H1 (cell line): Measurements from ENCODE around the gene BEAN1. TPM values are rescaled to one million over a fixed set of nuclear protein-coding genes. Genes with fewer than 3 reads are reported as not detected.

ENCODE experiments used
- CTCF ChIA-PET: fragments of 300-600 bp; sonication (Branson Sonifier 250); formaldehyde crosslinking; loops from one replicate; lab custom pipeline; 2021; ENCODE audit not compliant: partially characterized antibody; lab: Charles Lee
- POLR2A ChIA-PET: fragments of 300-600 bp; sonication (Branson Sonifier 250); formaldehyde crosslinking; loops from one replicate; lab custom pipeline; 2021; ENCODE audit warnings: inconsistent platforms; ENCODE audit not compliant: partially characterized antibody; lab: Charles Lee
- DNase-seq, 2 experiments: peaks; one replicate each; pipeline versions ENCODE4 v3.0.0 to v3.0.0-alpha.2; 2010 to 2022; ENCODE audit warnings: low spot score in 2 of 2, low read depth in 1 of 2, mixed read lengths in 1 of 2
- FAIRE-seq: peaks from 2 replicates; lab custom pipeline; 2011; peaks lifted over from hg19 to GRCh38; lab: Jason Lieb, UNC
- H2AFZ ChIP-seq: 2 replicates; pipeline ENCODE4 v1.8.1; 2012; ENCODE audit warnings: low read length, inconsistent platforms
- H2AK5ac ChIP-seq: 2 replicates; pipeline ENCODE4 v1.6.1; 2013; ENCODE audit warnings: low read depth, low read length
- H2BK120ac ChIP-seq: replicated peaks from 2 replicates; pipeline ENCODE3; 2013; ENCODE audit warnings: low read depth, low read length, inconsistent platforms
- H2BK12ac ChIP-seq: 2 replicates; pipeline ENCODE4 v1.6.1; 2013; ENCODE audit warnings: low read depth, low read length
- H2BK15ac ChIP-seq: 2 replicates; pipeline ENCODE4 v1.6.1; 2013; ENCODE audit warnings: low read length
- H2BK20ac ChIP-seq: 2 replicates; pipeline ENCODE4 v1.6.1; 2013; ENCODE audit warnings: low read length
- H2BK5ac ChIP-seq: 2 replicates; pipeline ENCODE4 v1.6.1; 2013; ENCODE audit warnings: low read depth, low read length
- H3K14ac ChIP-seq: 2 replicates; pipeline ENCODE4 v1.6.1; 2013; ENCODE audit warnings: inconsistent platforms; ENCODE audit not compliant: insufficient read length
- H3K18ac ChIP-seq: 2 replicates; pipeline ENCODE4 v1.6.1; 2013; ENCODE audit warnings: low read length; ENCODE audit errors: extremely low read depth
- H3K23ac ChIP-seq: 2 replicates; pipeline ENCODE4 v1.6.1; 2013; ENCODE audit warnings: inconsistent platforms; ENCODE audit not compliant: insufficient read length
- H3K23me2 ChIP-seq: 2 replicates; pipeline ENCODE4 v1.6.1; 2013; ENCODE audit warnings: low read depth, low read length
- H3K27ac ChIP-seq: 2 replicates; pipeline ENCODE4 v1.6.1; 2011; ENCODE audit warnings: low read depth, low read length, inconsistent platforms
- H3K27me3 ChIP-seq, 4 experiments: replicated peaks in 1 of 4; 1 replicate in 1 of 4; 2 replicates in 3 of 4; pipeline versions ENCODE4 v1.6.1 to v1.8.1; 2011 to 2013; ENCODE audit warnings: low read length in 3 of 4, mild to moderate bottlenecking in 3 of 4, inconsistent platforms in 2 of 4, mixed read lengths in 2 of 4, moderate library complexity in 1 of 4; ENCODE audit not compliant: control insufficient read depth in 3 of 4, insufficient read depth in 3 of 4; ENCODE audit errors: extremely low read depth in 1 of 4
- H3K36me3 ChIP-seq, 4 experiments: 2 replicates each; pipeline versions ENCODE4 v1.6.1 to v1.8.1; 2011 to 2013; ENCODE audit warnings: mild to moderate bottlenecking in 4 of 4, low read length in 3 of 4, moderate library complexity in 2 of 4, control low read depth in 1 of 4, inconsistent platforms in 1 of 4; ENCODE audit not compliant: insufficient read depth in 4 of 4, control insufficient read depth in 2 of 4
- H3K4ac ChIP-seq: replicated peaks from 2 replicates; pipeline ENCODE3; 2013; ENCODE audit warnings: low read length, low read depth, mixed read lengths, inconsistent platforms; ENCODE audit not compliant: insufficient read length
- H3K4me1 ChIP-seq, 4 experiments: replicated peaks in 1 of 4; 1 replicate in 1 of 4; 2 replicates in 3 of 4; pipeline versions ENCODE4 v1.6.1 to v1.8.1; 2011 to 2013; ENCODE audit warnings: low read length in 3 of 4, inconsistent platforms in 2 of 4, mixed read lengths in 1 of 4; ENCODE audit not compliant: insufficient read depth in 4 of 4, control insufficient read depth in 3 of 4
- H3K4me2 ChIP-seq, 2 experiments: 2 replicates each; pipeline versions ENCODE4 v1.6.1 to v1.8.1; 2011 to 2013; ENCODE audit warnings: low read depth in 2 of 2, low read length in 2 of 2, control low read depth in 1 of 2, inconsistent platforms in 1 of 2, mild to moderate bottlenecking in 1 of 2; ENCODE audit not compliant: insufficient read depth in 1 of 2
- H3K4me3 ChIP-seq, 4 experiments: fragments of 200-600, 300-600 bp in 1 of 4; sonication (generic), shearing (Covaris generic), sonication (Bioruptor Twin) in 1 of 4; 2 replicates each; pipeline versions ENCODE4 v1.5.1 to v1.8.1; 2011 to 2016; ENCODE audit warnings: low read length in 4 of 4, low read depth in 3 of 4, control low read depth in 2 of 4, inconsistent platforms in 2 of 4, mild to moderate bottlenecking in 2 of 4, mixed read lengths in 1 of 4, moderate library complexity in 1 of 4; ENCODE audit not compliant: insufficient read depth in 2 of 4; ENCODE audit errors: extremely low read depth in 1 of 4
- H3K56ac ChIP-seq: replicated peaks from 2 replicates; pipeline ENCODE3; 2013; ENCODE audit warnings: low read depth, mild to moderate bottlenecking, mixed read lengths, low read length, inconsistent platforms; ENCODE audit not compliant: insufficient read length
- H3K79me1 ChIP-seq: 2 replicates; pipeline ENCODE4 v1.6.1; 2013; ENCODE audit warnings: low read depth, low read length, control low read depth
- H3K79me2 ChIP-seq, 2 experiments: 2 replicates each; pipeline versions ENCODE4 v1.6.1 to v1.8.1; 2012 to 2013; ENCODE audit warnings: low read length in 2 of 2, mild to moderate bottlenecking in 2 of 2, inconsistent platforms in 1 of 2; ENCODE audit not compliant: insufficient read depth in 2 of 2, control insufficient read depth in 1 of 2
- H3K9ac ChIP-seq, 4 experiments: replicated peaks in 1 of 4; 1 replicate in 1 of 4; 2 replicates in 3 of 4; pipeline versions ENCODE4 v1.6.1 to v1.8.1; 2011 to 2013; ENCODE audit warnings: low read depth in 3 of 4, low read length in 3 of 4, control low read depth in 2 of 4, mild to moderate bottlenecking in 2 of 4, moderate library complexity in 2 of 4, inconsistent platforms in 1 of 4; ENCODE audit errors: extremely low read depth in 1 of 4
- H3K9me3 ChIP-seq, 2 experiments: 2 replicates each; pipeline versions ENCODE4 v1.6.1 to v1.8.1; 2012 to 2013; ENCODE audit warnings: mild to moderate bottlenecking in 2 of 2, moderate library complexity in 2 of 2, control low read depth in 1 of 2, inconsistent platforms in 1 of 2, low read depth in 1 of 2, low read length in 1 of 2, mixed read lengths in 1 of 2; ENCODE audit not compliant: insufficient read depth in 2 of 2
- H4K20me1 ChIP-seq, 2 experiments: replicated peaks in 1 of 2; 2 replicates each; pipeline versions ENCODE3 to v1.8.1; 2011 to 2013; ENCODE audit warnings: inconsistent platforms in 2 of 2, low read length in 2 of 2, mild to moderate bottlenecking in 1 of 2; ENCODE audit not compliant: insufficient read depth in 2 of 2, control insufficient read depth in 1 of 2
- H4K5ac ChIP-seq: 2 replicates; pipeline ENCODE4 v1.6.1; 2013; ENCODE audit warnings: low read length, low read depth, mixed read lengths, inconsistent platforms; ENCODE audit not compliant: insufficient read length
- H4K8ac ChIP-seq: 2 replicates; pipeline ENCODE4 v1.8.0; 2013; ENCODE audit warnings: mild to moderate bottlenecking, moderate library complexity, low read length, inconsistent platforms; ENCODE audit not compliant: insufficient read depth; ENCODE audit errors: extremely low read depth
- H4K91ac ChIP-seq: replicated peaks from 2 replicates; pipeline ENCODE3; 2013; ENCODE audit warnings: low read length, mixed read lengths, inconsistent platforms; ENCODE audit not compliant: insufficient read length
- ASH2L ChIP-seq: fragments of 200-600, 300-600 bp; sonication (generic); IDR thresholded peaks from one replicate; pipeline ENCODE4 v1.7.1; 2017; ENCODE audit warnings: low read length
- ATF3 ChIP-seq: IDR thresholded peaks from 2 replicates; pipeline ENCODE4 v1.6.1; 2011; ENCODE audit warnings: low read depth, mild to moderate bottlenecking, low read length; ENCODE audit not compliant: insufficient read depth
- BRCA1 ChIP-seq: IDR thresholded peaks from 2 replicates; pipeline ENCODE4 v1.6.1; 2012; ENCODE audit warnings: low read depth, low read length, improper control_type of control experiment
- CTCF ChIP-seq, 3 experiments: IDR thresholded peaks; 1 replicate in 2 of 3; 2 replicates in 1 of 3; pipeline versions ENCODE4 v1.5.1 to v1.6.1; 2011; ENCODE audit warnings: low read length in 3 of 3, mild to moderate bottlenecking in 3 of 3, inconsistent platforms in 2 of 3, low read depth in 1 of 3, moderate library complexity in 1 of 3; ENCODE audit not compliant: insufficient read depth in 1 of 3; ENCODE audit errors: control extremely low read depth in 1 of 3
- GTF2F1 ChIP-seq: IDR thresholded peaks from 2 replicates; pipeline ENCODE4 v1.6.1; 2012; ENCODE audit warnings: low read depth, low read length, improper control_type of control experiment, borderline replicate concordance
- HDAC2 ChIP-seq, 2 experiments: fragments of 300-600 bp in 1 of 2; sonication (generic) in 1 of 2; IDR thresholded peaks; 2 replicates each; pipeline ENCODE4 v1.6.1; 2011 to 2012; ENCODE audit warnings: low read depth in 2 of 2, low read length in 2 of 2, mild to moderate bottlenecking in 2 of 2, moderate library complexity in 2 of 2, borderline replicate concordance in 1 of 2, inconsistent platforms in 1 of 2
- MAFK ChIP-seq: IDR thresholded peaks from 2 replicates; pipeline ENCODE4 v1.6.1; 2012; ENCODE audit warnings: low read depth, mild to moderate bottlenecking, improper control_type of control experiment, low read length
- SRF ChIP-seq: IDR thresholded peaks from 2 replicates; pipeline ENCODE4 v1.6.1; 2011; ENCODE audit warnings: mild to moderate bottlenecking, low read depth, low read length, moderate library complexity
- SUZ12 ChIP-seq: fragments of 200-600 bp; sonication (generic); IDR thresholded peaks from 2 replicates; pipeline ENCODE4 v1.6.1; 2012; ENCODE audit warnings: mild to moderate bottlenecking, inconsistent platforms, low read length, moderate library complexity, mixed read lengths
- TBP ChIP-seq: IDR thresholded peaks from 2 replicates; pipeline ENCODE4 v1.6.1; 2011; ENCODE audit warnings: low read depth, low read length, improper control_type of control experiment
- TEAD4 ChIP-seq: IDR thresholded peaks from 2 replicates; pipeline ENCODE4 v1.6.1; 2012; ENCODE audit warnings: low read depth, low read length, inconsistent platforms, mixed read lengths
- YY1 ChIP-seq: IDR thresholded peaks from 2 replicates; pipeline ENCODE4 v1.6.1; 2011; ENCODE audit warnings: low read depth, mild to moderate bottlenecking, low read length
- WGBS, 2 experiments: shearing (Covaris generic) in 1 of 2; methylation state at CpG; one replicate each; pipeline versions ENCODE4 v1.1.6 to v1.1.7; 2013 to 2015; ENCODE audit warnings: low lambda C conversion rate in 2 of 2, mixed read lengths in 2 of 2, inconsistent platforms in 1 of 2, low coverage in 1 of 2, missing lambda C conversion rate in 1 of 2; ENCODE audit not compliant: insufficient replicate concordance in 2 of 2, insufficient coverage in 1 of 2, insufficient read length in 1 of 2; ENCODE audit errors: extremely low coverage in 1 of 2, missing lambda C conversion rate in 1 of 2; 5-methylcytosine and 5-hydroxymethylcytosine counted together
- polyA plus RNA-seq, 7 experiments: library from polyadenylated mRNA; depleted of rRNA in 3 of 7; stranded (reverse) in 5 of 7; unstranded in 2 of 7; fragments of >200 nt in 5 of 7; fragments of 200-250 nt in 2 of 7; gene quantifications; 1 replicate in 5 of 7; 2 replicates in 1 of 7; 4 replicates in 1 of 7; pipeline versions ENCODE4 v1.2.1 to v1.2.3, GENCODE V29; 2011 to 2013; ENCODE audit warnings: missing spikeins in 2 of 7, mixed read lengths in 2 of 7
- total RNA-seq: library from RNA; stranded (reverse); fragmentation: NEBNext Ultra II Directional; extraction: Animal tissue kit (Norgen Biotek cat#: 25700); gene quantifications from 2 replicates; pipeline ENCODE4 v1.2.1, GENCODE V29; 2021

BEAN1 gene
- total and polyA plus RNA-seq, 2 of the 8 experiments (the other 6 are each of a cell fraction or from before 2014, with no cell fraction given): 0.08 TPM; not detected in 1

GRCh38 chr16:66491716-66492064 lies 64.6 kb downstream of the BEAN1 start:
- CTCF ChIA-PET: interaction anchor here (0.8 to 3.3 kb wide), 12 partner anchors 8 to 160 kb away, joined by 3 to 17 read pairs (median 4); no protein-coding TSS in a partner anchor
- TF ChIP-seq SRF (no peak), MAFK (no peak), YY1 (no peak), TBP (no peak), HDAC2 (IDR thresholded peaks at IDR 0.05; ENCODE audit: borderline replicate concordance in 1 of 2, low read depth in 2 of 2, low read length in 2 of 2) (no peak), CTCF (IDR thresholded peaks at IDR 0.05; ENCODE audit: control extremely low read depth in 1 of 3, insufficient read depth in 1 of 3, low read depth in 1 of 3, low read length in 3 of 3) (no peak), ATF3 (no peak), ASH2L (no peak), BRCA1 (no peak), GTF2F1 (no peak), TEAD4 (no peak), SUZ12 (no peak)

More at GRCh38 chr16:66491716-66492064, 64.6 kb downstream of the BEAN1 start:
- Histone ChIP-seq H3K79me1 (no peaks in the 10 kb centered on the region), H3K56ac (no peak overlapping the region), H3K27me3 (no peaks in the 10 kb centered on the region; a peak in 1 of 7 replicates), H2BK5ac (no peak overlapping the region), H3K36me3 (no peaks in the 10 kb centered on the region), H2AFZ (no peak overlapping the region), H3K27ac (no peak overlapping the region), H3K18ac (no peak overlapping the region), H2BK120ac (no peak overlapping the region), H3K23me2 (peaks cover 3% of the 10 kb centered on the region; the same call in 1 of the 2 replicates), H4K8ac (no peak overlapping the region), H2BK12ac (no peak overlapping the region), H3K9me3 (peaks cover 0 to 11% of the 10 kb centered on the region in 2 experiments; a peak in 1 of 4 replicates), H4K5ac (no peak overlapping the region), H3K4me2 (no peak overlapping the region), H3K23ac (no peak overlapping the region), H3K4ac (no peak overlapping the region), H3K14ac (no peak overlapping the region), H4K91ac (no peak overlapping the region), H2AK5ac (no peak overlapping the region), H3K4me1 (no peaks in the 10 kb centered on the region; a peak in 1 of 7 replicates), H2BK15ac (no peak overlapping the region), H4K20me1 (no peaks in the 10 kb centered on the region), H2BK20ac (no peak overlapping the region), H3K9ac (no peak overlapping the region), H3K4me3 (no peak overlapping the region), H3K79me2 (no peaks in the 10 kb centered on the region)
- 72% methylated on average over 7 of the region's 7 CpGs; no CpG with 5 or more reads in 1 of the 2 experiments for WGBS, 2 experiments
- FAIRE-seq (no peak), DNase-seq (no peak)
- POLR2A ChIA-PET: no interaction called here
